Breast epithelium (tissue), 3 donors: ENCODE data around the gene CD72.
"Not testable (repeated sequence)": the region's sequence is repeated elsewhere in the genome, so short reads cannot be mapped to it uniquely, and the experiment has no call there.

Experiments used
- CTCF ChIP-seq, 3 donors: fragments of 450-650 bp; IDR thresholded peaks; one replicate each; pipeline ENCODE4 v1.5.1; 2016 to 2017; ENCODE audit warnings: antibody characterized with exemption in 3 of 3, mild to moderate bottlenecking in 3 of 3, moderate library complexity in 3 of 3
- POLR2A ChIP-seq: fragments of 450-650 bp; IDR thresholded peaks from one replicate; pipeline ENCODE4 v1.6.1; 2016; ENCODE audit warnings: antibody characterized with exemption, mild to moderate bottlenecking, moderate library complexity
- POLR2AphosphoS5 ChIP-seq, 3 donors: sonication (generic); formaldehyde crosslinking; IDR thresholded peaks; one replicate each; pipeline ENCODE4 v1.6.1; 2017; ENCODE audit warnings: antibody characterized with exemption in 3 of 3

GRCh38 chr9:35583521-35583920 is 34.7 kb downstream of the CD72 start:
- TF ChIP-seq CTCF (IDR thresholded peaks at IDR 0.05); POLR2A; POLR2AphosphoS5 (IDR thresholded peaks at IDR 0.05): not testable (repeated sequence)
